H7 (cell line): ENCODE measurements around the gene EIF2S3B. TPM values are rescaled to one million over a fixed set of nuclear protein-coding genes. Genes with fewer than 3 reads are reported as not detected.
A peak's percentile ranks its signal among the peaks of the same experiment; 100 is the strongest.
"Not testable (repeated sequence)": the region's sequence is repeated elsewhere in the genome, so short reads cannot be mapped to it uniquely, and the experiment has no call there.

Experiments used
- DNase-seq: peaks from one replicate; pipeline ENCODE4 v3.0.0; 2012
- H3K27me3 ChIP-seq: 2 replicates; pipeline ENCODE4 v1.6.0; 2011; ENCODE audit warnings: mild to moderate bottlenecking, low read length; ENCODE audit not compliant: control insufficient read depth, insufficient read depth
- H3K36me3 ChIP-seq: replicated peaks from 2 replicates; pipeline ENCODE4 v1.5.1; 2011; ENCODE audit warnings: low read length; ENCODE audit not compliant: control insufficient read depth, insufficient read depth
- H3K4me3 ChIP-seq: 2 replicates; pipeline ENCODE4 v1.5.1; 2011; ENCODE audit warnings: low read depth, mild to moderate bottlenecking, control low read depth, low read length, moderate library complexity; ENCODE audit not compliant: insufficient read depth
- total RNA-seq: library from RNA; depleted of rRNA; stranded (reverse); fragments of >200 nt; shearing (Covaris generic); gene quantifications from 2 replicates; pipeline ENCODE4 v1.2.3, GENCODE V29; 2014; rRNA removed

The EIF2S3B gene
- total RNA-seq: 13.3 and 15.4 TPM in 2 replicates

- no peak for DNase-seq
- H3K27me3 ChIP-seq: no peaks in the 10 kb centered on the region
- no peaks in the 10 kb centered on the region for H3K36me3 ChIP-seq
- H3K4me3 ChIP-seq: no peak within 1 kb of the TSS
Observed at GRCh38 chr12:10505620-10506019, at the start of gene EIF2S3B. Gene EIF2S3B, plus strand, starts transcription at chr12:10505890. Its CDS starts 13 bp downstream, at chr12:10505903.

- Histone ChIP-seq H3K4me3 (no peak overlapping the region), H3K36me3 (no peaks in the 10 kb centered on the region), H3K27me3 (no peaks in the 10 kb centered on the region)
- DNase-seq: no peak
Observed at GRCh38 chr12:10456856-10457255, 48.8 kb upstream of the EIF2S3B start.

GRCh38 chr12:10457760-10458159, 47.9 kb upstream of the EIF2S3B start:
- Histone ChIP-seq H3K27me3 (no peaks in the 10 kb centered on the region), H3K4me3 (no peak overlapping the region), H3K36me3 (no peaks in the 10 kb centered on the region)
- peak; percentile 4 for DNase-seq

- no peak for DNase-seq
- no peak overlapping the region for H3K4me3 ChIP-seq
- H3K27me3 ChIP-seq: no peaks in the 10 kb centered on the region
- H3K36me3 ChIP-seq: no peaks in the 10 kb centered on the region
Observed at GRCh38 chr12:10466311-10466710, 39.4 kb upstream of the EIF2S3B start.

GRCh38 chr12:10469701-10470100, 36.0 kb upstream of the EIF2S3B start:
- Histone ChIP-seq H3K27me3 (no peaks in the 10 kb centered on the region), H3K36me3 (no peaks in the 10 kb centered on the region), H3K4me3 (no peak overlapping the region)
- DNase-seq: no peak

- H3K27me3 ChIP-seq, H3K4me3 ChIP-seq, H3K36me3 ChIP-seq: not testable (repeated sequence)
Observed at GRCh38 chr12:10472808-10473207, 32.9 kb upstream of the EIF2S3B start.

GRCh38 chr12:10481901-10482300, 23.8 kb upstream of the EIF2S3B start:
- not testable (repeated sequence) for H3K4me3 ChIP-seq, DNase-seq

More at GRCh38 chr12:10472808-10473207, 32.9 kb upstream of the EIF2S3B start:
- DNase-seq: not testable (repeated sequence)

GRCh38 chr12:10487328-10487727, 18.4 kb upstream of the EIF2S3B start:
- H3K27me3 ChIP-seq, H3K4me3 ChIP-seq, DNase-seq, H3K36me3 ChIP-seq: not testable (repeated sequence)

More at GRCh38 chr12:10481901-10482300, 23.8 kb upstream of the EIF2S3B start:
- H3K36me3 ChIP-seq, H3K27me3 ChIP-seq: not testable (repeated sequence)

- no peak overlapping the region for H3K4me3 ChIP-seq
- no peak for DNase-seq
- H3K27me3 ChIP-seq: no peaks in the 10 kb centered on the region
Observed at GRCh38 chr12:10491766-10492165, 13.9 kb upstream of the EIF2S3B start.

GRCh38 chr12:10497602-10498001, 8.1 kb upstream of the EIF2S3B start:
- no peak for DNase-seq
- H3K36me3 ChIP-seq: no peaks in the 10 kb centered on the region
- H3K4me3 ChIP-seq: no peak overlapping the region
- H3K27me3 ChIP-seq: no peaks in the 10 kb centered on the region

More at GRCh38 chr12:10491766-10492165, 13.9 kb upstream of the EIF2S3B start:
- H3K36me3 ChIP-seq: no peaks in the 10 kb centered on the region

GRCh38 chr12:10498042-10498441, 7.6 kb upstream of the EIF2S3B start:
- no peaks in the 10 kb centered on the region for H3K27me3 ChIP-seq
- no peak for DNase-seq
- no peaks in the 10 kb centered on the region for H3K36me3 ChIP-seq
- no peak overlapping the region for H3K4me3 ChIP-seq

- Histone ChIP-seq H3K27me3 (no peaks in the 10 kb centered on the region), H3K4me3 (no peak overlapping the region), H3K36me3 (no peaks in the 10 kb centered on the region)
- no peak for DNase-seq
Observed at GRCh38 chr12:10501030-10501429, 4.7 kb upstream of the EIF2S3B start.

- Histone ChIP-seq H3K4me3 (no peak overlapping the region), H3K36me3 (no peaks in the 10 kb centered on the region), H3K27me3 (no peaks in the 10 kb centered on the region)
- no peak for DNase-seq
Observed at GRCh38 chr12:10503460-10503859, 2.2 kb upstream of the EIF2S3B start.

- H3K27me3 ChIP-seq: no peaks in the 10 kb centered on the region
- H3K4me3 ChIP-seq: no peak overlapping the region
- H3K36me3 ChIP-seq: no peaks in the 10 kb centered on the region
- no peak for DNase-seq
Observed at GRCh38 chr12:10511756-10512355, 6.2 kb downstream of the EIF2S3B start.

- no peak overlapping the region for H3K4me3 ChIP-seq
Observed at GRCh38 chr12:10512798-10513197, 7.1 kb downstream of the EIF2S3B start.

GRCh38 chr12:10521555-10521954, 15.9 kb downstream of the EIF2S3B start:
- H3K27me3 ChIP-seq: no peaks in the 10 kb centered on the region
- no peak overlapping the region for H3K4me3 ChIP-seq
- H3K36me3 ChIP-seq: no peaks in the 10 kb centered on the region
- no peak for DNase-seq

More at GRCh38 chr12:10512798-10513197, 7.1 kb downstream of the EIF2S3B start:
- Histone ChIP-seq H3K36me3 (no peaks in the 10 kb centered on the region), H3K27me3 (no peaks in the 10 kb centered on the region)
- no peak for DNase-seq
